Endothelial cell of umbilical vein (primary cell): Measurements from ENCODE around the gene OGFOD2.

ENCODE experiments used
- CTCF ChIP-seq, 2 donors: IDR thresholded peaks; 1 replicate in 1 of 2; 2 replicates in 1 of 2; pipeline ENCODE4 v1.5.1; 2011; ENCODE audit warnings: low read length in 2 of 2, mild to moderate bottlenecking in 2 of 2, moderate library complexity in 2 of 2, control low read depth in 1 of 2, inconsistent platforms in 1 of 2, low read depth in 1 of 2; ENCODE audit not compliant: insufficient read depth in 1 of 2; ENCODE audit errors: extremely low read depth in 1 of 2
- JUN ChIP-seq: IDR thresholded peaks from 2 replicates; pipeline ENCODE4 v1.6.1; 2011; ENCODE audit warnings: borderline replicate concordance, low read depth; ENCODE audit not compliant: insufficient read length, insufficient read depth
- POLR2AphosphoS5 ChIP-seq: IDR thresholded peaks from 2 replicates; pipeline ENCODE4 v1.6.1; 2012; ENCODE audit warnings: low read depth, mild to moderate bottlenecking, control low read depth, low read length, moderate library complexity; ENCODE audit not compliant: insufficient read depth

GRCh38 chr12:122997343-122998250 is 22.6 kb downstream of the OGFOD2 start:
- TF ChIP-seq POLR2AphosphoS5: no peak
- no peak for TF ChIP-seq CTCF (IDR thresholded peaks at IDR 0.05; ENCODE audit: extremely low read depth in 1 of 2, insufficient read depth in 1 of 2, low read depth in 1 of 2, low read length in 2 of 2)
- TF ChIP-seq JUN: no peak
